CD14-positive monocyte (primary cell): ENCODE measurements around the gene AXIN1. TPM values are rescaled to one million over a fixed set of nuclear protein-coding genes. Genes with fewer than 3 reads are reported as not detected.

ENCODE experiments used
- DNase-seq, 3 donors: peaks; one replicate each; pipeline ENCODE4 v3.0.0-alpha.2; 2011 to 2022
- H2AFZ ChIP-seq: 2 replicates; pipeline ENCODE4 v1.6.0; 2012; ENCODE audit warnings: mild to moderate bottlenecking, low read depth, low read length, inconsistent platforms; ENCODE audit not compliant: insufficient read depth, poor library complexity, severe bottlenecking
- H3K27ac ChIP-seq, 2 donors: 1 replicate in 1 of 2; 2 replicates in 1 of 2; pipeline ENCODE4 v1.5.1; 2012 to 2013; ENCODE audit warnings: low read length in 2 of 2, control low read depth in 1 of 2, inconsistent platforms in 1 of 2, low read depth in 1 of 2, mild to moderate bottlenecking in 1 of 2
- H3K27me3 ChIP-seq, 2 donors: one replicate each; pipeline versions ENCODE4 v1.6.0 to v1.6.1; 2011 to 2013; ENCODE audit warnings: low read length in 2 of 2; ENCODE audit not compliant: control insufficient read depth in 2 of 2, insufficient read depth in 2 of 2
- H3K36me3 ChIP-seq, 2 donors: replicated peaks in 1 of 2; 1 replicate in 1 of 2; 2 replicates in 1 of 2; pipeline versions ENCODE4 v1.5.1 to v1.6.1; 2012 to 2013; ENCODE audit warnings: low read length in 2 of 2, control low read depth in 1 of 2, inconsistent platforms in 1 of 2, mild to moderate bottlenecking in 1 of 2; ENCODE audit not compliant: insufficient read depth in 2 of 2, control insufficient read depth in 1 of 2
- H3K4me1 ChIP-seq, 2 donors: 1 replicate in 1 of 2; 2 replicates in 1 of 2; pipeline versions ENCODE4 v1.5.1 to v1.6.1; 2012 to 2013; ENCODE audit warnings: low read length in 2 of 2, control low read depth in 1 of 2, inconsistent platforms in 1 of 2, mild to moderate bottlenecking in 1 of 2, moderate library complexity in 1 of 2; ENCODE audit not compliant: insufficient read depth in 2 of 2, control insufficient read depth in 1 of 2
- H3K4me2 ChIP-seq: replicated peaks from 2 replicates; pipeline ENCODE3; 2012; ENCODE audit warnings: low read length, moderate library complexity, mild to moderate bottlenecking; ENCODE audit not compliant: poor library complexity, severe bottlenecking; ENCODE audit errors: extremely low read depth
- H3K4me3 ChIP-seq, 3 experiments: fragments of 200-600 bp in 1 of 3; sonication (generic) in 1 of 3; replicated peaks in 1 of 3; 1 replicate in 2 of 3; 2 replicates in 1 of 3; pipeline ENCODE4 v1.5.1; 2011 to 2013; ENCODE audit warnings: low read length in 3 of 3, mild to moderate bottlenecking in 3 of 3, control low read depth in 2 of 3, low read depth in 2 of 3, inconsistent platforms in 1 of 3, moderate library complexity in 1 of 3
- H3K79me2 ChIP-seq: 2 replicates; pipeline ENCODE4 v1.6.0; 2012; ENCODE audit warnings: mild to moderate bottlenecking, control low read depth, inconsistent platforms, low read length, moderate library complexity; ENCODE audit not compliant: insufficient read depth
- H3K9ac ChIP-seq: 2 replicates; pipeline ENCODE4 v1.6.0; 2017; ENCODE audit warnings: low read length, mild to moderate bottlenecking; ENCODE audit not compliant: insufficient read depth, poor library complexity, severe bottlenecking
- H3K9me3 ChIP-seq, 2 donors: replicated peaks in 1 of 2; 1 replicate in 1 of 2; 2 replicates in 1 of 2; pipeline versions ENCODE4 v1.5.1 to v1.6.1; 2012 to 2013; ENCODE audit warnings: low read length in 2 of 2, control low read depth in 1 of 2; ENCODE audit not compliant: control insufficient read depth in 1 of 2, insufficient read depth in 1 of 2
- H4K20me1 ChIP-seq: 2 replicates; pipeline ENCODE4 v1.6.0; 2012; ENCODE audit warnings: mild to moderate bottlenecking, low read length, control low read depth, moderate library complexity; ENCODE audit not compliant: insufficient read depth
- H3K27ac Mint-ChIP-seq, 7 donors: one replicate each; pipeline ENCODE4 v1.8.0; 2020; ENCODE audit warnings: mild to moderate bottlenecking in 7 of 7, mixed read lengths in 7 of 7, moderate library complexity in 6 of 7, inconsistent platforms in 2 of 7
- H3K27me3 Mint-ChIP-seq, 3 donors: one replicate each; pipeline ENCODE4 v1.8.0; 2021 to 2022; ENCODE audit warnings: low read depth in 3 of 3, mild to moderate bottlenecking in 3 of 3, mixed read lengths in 3 of 3, moderate library complexity in 3 of 3, inconsistent platforms in 1 of 3
- H3K36me3 Mint-ChIP-seq, 2 donors: one replicate each; pipeline ENCODE4 v1.8.0; 2020; ENCODE audit warnings: mixed read lengths in 2 of 2, inconsistent platforms in 1 of 2, mild to moderate bottlenecking in 1 of 2
- H3K4me1 Mint-ChIP-seq: one replicate; pipeline ENCODE4 v1.8.0; 2020; ENCODE audit warnings: mild to moderate bottlenecking, mixed read lengths
- H3K4me3 Mint-ChIP-seq, 2 donors: one replicate each; pipeline ENCODE4 v1.8.0; 2020; ENCODE audit warnings: mild to moderate bottlenecking in 2 of 2, mixed read lengths in 2 of 2, moderate library complexity in 1 of 2
- H3K9me3 Mint-ChIP-seq, 7 donors: one replicate each; pipeline ENCODE4 v1.8.0; 2020 to 2022; ENCODE audit warnings: mixed read lengths in 7 of 7, mild to moderate bottlenecking in 6 of 7, moderate library complexity in 6 of 7, inconsistent platforms in 2 of 7
- CTCF ChIP-seq: fragments of 200-600 bp; IDR thresholded peaks from one replicate; pipeline ENCODE4 v1.8.0; 2022; ENCODE audit warnings: antibody characterized with exemption, mild to moderate bottlenecking
- WGBS: methylation state at CpG from one replicate; pipeline ENCODE4 v1.1.5; 2013; ENCODE audit warnings: missing lambda C conversion rate; ENCODE audit not compliant: insufficient coverage; 5-methylcytosine and 5-hydroxymethylcytosine counted together
- intact Hi-C, 2 donors: fragments of 100-400 bp; cut with micrococcal nuclease; formaldehyde crosslinking; loops; one replicate each; pipeline versions ENCODE4 v1.15.0 to v1.15.1; 2023
- polyA plus RNA-seq, 3 donors: library from polyadenylated mRNA; depleted of rRNA in 1 of 3; unstranded in 2 of 3; stranded (reverse) in 1 of 3; fragments of 300-500 nt in 2 of 3; fragments of >200 nt in 1 of 3; fragmentation: Illumina TruSeq in 2 of 3; gene quantifications; 1 replicate in 2 of 3; 2 replicates in 1 of 3; pipeline ENCODE4 v1.2.3, GENCODE V29; 2012 to 2021

The AXIN1 gene
- polyA plus RNA-seq, 3 donors: 0.30 to 20.9 (median 0.74) TPM

DNA sequence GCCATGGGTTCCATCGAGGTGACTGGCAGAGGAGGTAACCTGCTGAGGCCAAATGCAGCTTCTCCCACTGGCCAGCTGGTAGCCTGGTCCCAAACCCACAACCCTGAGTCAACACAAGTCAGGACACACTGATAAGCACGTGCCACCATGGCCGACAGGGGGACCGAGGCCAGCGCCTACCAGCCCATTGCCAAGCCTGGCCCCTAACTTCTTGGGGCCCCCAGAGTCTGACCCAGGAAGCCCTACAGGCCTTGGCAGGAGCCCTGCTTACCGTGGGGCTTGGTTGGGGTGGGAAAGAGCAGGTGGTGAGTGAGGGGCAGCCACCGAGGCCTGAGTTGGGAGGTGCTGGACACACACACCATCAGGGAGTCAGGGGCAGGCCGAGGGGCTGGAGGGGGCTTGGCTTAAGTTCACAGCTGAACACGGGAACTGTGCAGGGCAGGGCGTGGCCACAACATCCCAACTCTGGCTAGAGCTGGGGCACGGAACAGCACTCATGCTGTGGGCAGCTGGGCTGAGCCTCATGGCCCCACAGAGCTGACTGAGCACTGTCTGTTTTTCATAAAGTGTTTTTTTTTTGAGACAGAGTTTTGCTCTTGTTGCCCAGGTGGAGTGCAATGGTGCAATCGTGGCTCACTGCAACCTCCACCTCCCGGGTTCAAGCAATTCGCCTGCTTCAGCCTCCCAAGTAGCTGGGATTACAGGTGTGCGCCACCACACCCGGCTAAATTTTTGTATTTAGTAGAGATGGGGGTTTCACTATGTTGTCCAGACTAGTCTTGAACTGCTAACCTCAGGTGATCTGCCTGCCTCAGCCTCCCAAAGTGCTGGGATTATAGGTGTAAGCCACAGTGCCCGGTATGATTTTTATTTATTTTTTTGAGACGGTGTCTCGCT is 12.3 kb upstream of the AXIN1 start:
- Histone ChIP-seq H3K79me2 (peaks cover 1% of the 10 kb centered on the region), H3K27me3 (no peaks in the 10 kb centered on the region), H3K9me3 (no peaks in the 10 kb centered on the region), H4K20me1 (no peaks in the 10 kb centered on the region), H3K36me3 (peaks cover 20 to 31% of the 10 kb centered on the region in 2 donors), H2AFZ (no peak overlapping the region), H3K27ac (no peak overlapping the region), H3K4me3 (no peak overlapping the region), H3K4me2 (no peak overlapping the region), H3K9ac (no peak overlapping the region), H3K4me1 (peaks cover 13 to 14% of the 10 kb centered on the region in 2 donors)
- peaks cover 22 to 33% of the 10 kb centered on the region in 2 donors for H3K36me3 Mint-ChIP-seq
- intact Hi-C loops: loop anchor here (5.0 kb wide), 1 partner anchor 258 kb away; no protein-coding TSS in a partner anchor
- H3K9me3 Mint-ChIP-seq: no peaks in the 10 kb centered on the region
- no peak for DNase-seq
- peaks cover 8 to 25% (median 11%) of the 10 kb centered on the region in 3 donors for H3K27me3 Mint-ChIP-seq
- H3K27ac Mint-ChIP-seq: no peak overlapping the region
- H3K4me1 Mint-ChIP-seq: peaks cover 15% of the 10 kb centered on the region
- WGBS: 71% methylated on average over 16 of the region's 19 CpGs
- H3K4me3 Mint-ChIP-seq: no peak overlapping the region
- TF ChIP-seq CTCF: no peak

- H3K27ac Mint-ChIP-seq: no peak overlapping the region
Observed at GRCh38 chr16:363766-364490, 11.4 kb upstream of the AXIN1 start.

More at GRCh38 chr16:363766-364490, 11.4 kb upstream of the AXIN1 start:
- Mint-ChIP-seq H3K36me3 (peaks cover 20 to 28% of the 10 kb centered on the region in 2 donors), H3K27me3 (peaks cover 5 to 25% (median 11%) of the 10 kb centered on the region in 3 donors), H3K4me3 (no peak overlapping the region), H3K9me3 (no peaks in the 10 kb centered on the region), H3K4me1 (peaks cover 7% of the 10 kb centered on the region)
- no peaks in the 10 kb centered on the region for H3K9me3 ChIP-seq
- WGBS: 69% methylated on average over 6 of the region's 24 CpGs
- no peak overlapping the region for H3K9ac ChIP-seq
- no peak for TF ChIP-seq CTCF
- no peak overlapping the region for H2AFZ ChIP-seq
- H3K27ac ChIP-seq: no peak overlapping the region
- H3K4me1 ChIP-seq: peaks cover 6 to 8% of the 10 kb centered on the region in 2 donors
- intact Hi-C loops: loop anchor here (5.0 kb wide), 1 partner anchor 257 kb away; no protein-coding TSS in a partner anchor
- H4K20me1 ChIP-seq: no peaks in the 10 kb centered on the region
- peaks cover 18 to 29% of the 10 kb centered on the region in 2 donors for H3K36me3 ChIP-seq
- H3K79me2 ChIP-seq: no peaks in the 10 kb centered on the region
- no peak overlapping the region for H3K4me2 ChIP-seq
- no peaks in the 10 kb centered on the region for H3K27me3 ChIP-seq
- H3K4me3 ChIP-seq: no peak overlapping the region
- DNase-seq: no peak
